SIG-M5 treated with dmso at 0.1 percent for 504 hours (cell line): Measurements from ENCODE around the gene FKBP1B.
"Not testable (repeated sequence)": the region's sequence is repeated elsewhere in the genome, so short reads cannot be mapped to it uniquely, and the experiment has no call there.

Experiments used
- DNase-seq: peaks from one replicate; lab custom pipeline; 2025; ENCODE audit not compliant: unreplicated experiment; lab: John Stamatoyannopoulos, UW

The FKBP1B gene

DNA sequence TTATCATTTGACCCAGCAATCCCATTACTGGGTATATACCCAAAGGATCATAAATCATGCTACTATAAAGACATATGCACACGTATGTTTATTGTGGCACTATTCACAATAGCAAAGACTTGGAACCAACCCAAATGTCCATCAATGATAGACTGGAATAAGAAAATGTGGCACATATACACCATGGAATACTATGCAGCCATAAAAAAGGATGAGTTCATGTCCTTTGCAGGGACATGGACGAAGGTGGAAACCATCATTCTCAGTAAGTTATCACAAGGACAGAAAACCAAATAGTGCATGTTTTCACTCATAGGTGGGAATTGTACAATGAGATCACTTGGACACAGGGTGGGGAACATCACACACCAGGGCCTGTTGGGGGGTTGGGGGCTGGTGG is 51.2 kb downstream of the FKBP1B start:
- not testable (repeated sequence) for DNase-seq

DNA sequence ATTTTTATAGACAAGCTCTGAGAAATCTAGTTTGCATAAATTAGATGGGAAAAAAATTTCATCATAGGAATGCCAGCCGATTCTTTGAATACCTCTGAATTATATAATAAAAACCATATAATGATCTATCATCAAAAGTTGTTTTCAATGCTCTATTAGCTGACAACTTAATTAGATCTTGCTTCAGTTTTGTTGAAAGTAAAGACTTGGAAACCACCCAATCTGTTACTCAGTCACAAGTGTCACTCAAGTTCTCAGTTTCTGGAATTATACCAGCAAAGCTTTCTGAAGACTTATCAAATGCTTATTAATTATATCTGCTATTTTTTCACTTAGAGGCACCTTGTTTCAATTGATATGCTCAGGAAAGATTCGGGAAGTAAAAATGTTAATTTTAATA is 52.5 kb downstream of the FKBP1B start:
- DNase-seq: no peak

DNA sequence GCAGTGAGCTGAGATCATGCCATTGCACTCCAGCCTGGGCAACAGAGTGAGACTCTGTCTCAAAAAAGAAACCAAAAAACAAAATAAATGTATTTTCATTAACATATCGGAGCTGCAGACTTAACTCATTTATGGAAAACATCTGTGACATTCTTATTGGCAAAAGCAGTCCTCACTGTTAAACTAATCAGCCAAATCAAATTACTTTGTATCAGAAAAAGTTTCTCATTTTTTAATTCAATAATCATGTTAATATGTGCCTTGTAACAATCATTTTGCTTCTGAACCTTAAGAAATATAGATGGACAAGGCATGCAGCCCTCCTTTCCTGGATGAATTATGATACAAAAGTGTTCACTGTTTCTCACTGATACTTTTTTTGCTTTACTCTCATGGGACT is 53.1 kb downstream of the FKBP1B start:
- DNase-seq: no peak

DNA sequence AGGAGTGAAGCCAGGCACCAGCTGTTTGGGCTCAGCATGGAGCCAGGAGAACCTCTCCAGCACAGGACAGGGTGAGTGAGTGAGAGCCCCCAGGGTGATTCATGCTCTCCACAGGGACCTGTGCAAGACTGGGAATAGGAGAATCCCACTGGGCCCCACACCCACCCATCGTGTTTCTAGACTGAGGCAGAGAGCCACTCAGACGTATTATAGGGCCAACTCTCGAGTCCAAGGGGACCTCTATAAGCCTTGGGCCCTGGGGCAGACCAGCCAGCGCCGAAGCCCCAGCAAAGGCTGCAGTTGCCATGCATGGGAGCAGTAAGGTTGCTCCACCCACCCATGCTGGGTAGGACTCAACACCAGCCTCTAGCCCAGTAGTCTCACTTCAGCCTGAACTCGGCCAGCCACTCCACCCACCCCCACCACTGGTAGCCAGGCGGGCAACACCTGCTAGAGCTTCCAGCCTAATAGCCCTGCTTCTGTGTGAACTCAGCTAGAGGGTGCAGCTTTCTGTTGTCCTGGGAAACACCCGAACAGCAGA is 54.6 kb downstream of the FKBP1B start:
- DNase-seq: no peak

DNA sequence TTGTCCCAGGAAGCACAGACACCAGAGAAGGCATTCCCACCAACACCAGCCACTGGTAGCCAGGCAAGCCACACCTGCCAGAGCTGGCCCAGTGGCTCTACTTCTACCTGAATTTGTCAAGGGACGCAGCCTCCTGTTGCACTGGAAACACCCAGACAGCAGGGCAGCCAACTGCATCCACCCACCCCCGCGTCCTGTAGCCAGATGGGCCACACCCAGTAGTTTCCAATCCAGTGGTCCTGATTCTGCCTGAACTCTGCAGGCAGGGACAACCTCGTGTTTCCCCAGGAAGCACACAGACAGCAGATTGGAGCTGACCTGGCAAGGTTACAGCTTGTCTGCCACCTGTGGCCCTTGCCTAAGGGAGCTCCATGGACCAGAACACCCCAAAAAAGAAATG is 55.4 kb downstream of the FKBP1B start:
- DNase-seq: no peak

DNA sequence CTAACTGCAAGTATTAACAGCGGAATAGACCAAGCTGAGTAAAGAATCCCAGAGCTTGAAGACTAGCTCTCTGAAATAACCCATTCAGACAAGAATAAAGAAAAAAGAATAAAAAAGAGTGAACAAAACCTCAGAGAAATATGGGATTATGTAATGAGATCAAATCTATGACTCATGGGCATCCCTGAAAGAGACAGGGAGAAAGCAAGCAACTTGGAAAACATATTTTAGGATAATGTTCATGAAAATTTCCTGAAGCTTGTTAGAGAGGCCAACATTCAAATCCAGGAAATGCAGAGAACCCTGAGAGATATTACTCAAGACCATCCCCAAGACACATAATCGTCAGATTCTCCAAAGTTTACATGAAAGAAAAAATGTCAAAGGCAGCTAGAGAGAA is 56.3 kb downstream of the FKBP1B start:
- DNase-seq: no peak

DNA sequence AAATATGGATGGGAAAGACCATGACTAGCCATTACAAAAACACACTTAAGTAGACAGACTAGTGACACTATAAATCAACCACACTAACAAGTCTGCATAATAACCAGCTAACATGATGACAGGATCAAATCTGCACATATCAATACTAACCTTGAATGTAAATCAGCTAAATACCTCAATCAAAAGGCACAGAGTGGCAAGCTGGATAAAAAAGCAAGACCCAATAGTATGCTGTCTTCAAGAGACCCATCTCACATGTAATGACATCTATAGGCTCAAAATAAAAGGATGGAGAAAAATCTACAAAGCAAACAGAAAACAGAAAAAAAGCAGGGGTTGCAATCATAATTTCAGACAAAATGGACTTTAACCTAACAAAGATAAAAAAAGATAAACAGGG is 57.2 kb downstream of the FKBP1B start:
- DNase-seq: no peak

DNA sequence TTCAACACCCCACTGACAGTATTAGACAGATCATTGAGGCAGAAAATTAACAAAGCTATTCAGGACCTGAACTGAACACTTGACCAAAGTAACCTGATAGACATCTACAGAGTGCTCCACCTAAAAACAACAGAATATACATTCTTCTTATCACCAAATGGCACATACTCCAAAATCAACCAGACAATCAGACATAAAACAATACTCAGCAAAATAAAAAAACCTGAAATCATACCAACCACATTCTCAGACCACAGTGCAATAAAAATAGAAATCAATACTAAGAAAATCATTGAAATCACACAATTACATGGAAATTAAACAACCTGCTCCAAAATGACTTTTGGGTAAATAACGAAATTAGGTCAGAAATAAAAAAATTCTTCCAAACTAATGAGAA is 57.8 kb downstream of the FKBP1B start:
- DNase-seq: no peak

DNA sequence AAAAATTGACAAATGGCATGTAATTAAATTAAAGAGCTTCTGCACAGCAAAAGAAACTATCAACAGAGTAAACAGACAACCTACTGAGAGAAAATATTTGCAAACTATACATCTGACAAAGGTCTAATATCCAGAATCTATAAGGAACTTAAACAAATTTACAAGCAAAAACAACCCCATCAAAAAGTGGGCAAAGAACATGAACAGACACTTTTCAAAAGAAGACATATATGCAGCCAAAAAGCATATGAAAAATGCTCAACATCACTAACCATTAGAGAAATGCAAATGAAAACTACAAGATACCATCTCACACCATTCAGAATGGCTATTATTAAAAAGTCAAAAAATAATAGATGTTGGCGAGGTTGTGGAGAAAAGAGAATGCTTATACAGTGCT is 59.9 kb downstream of the FKBP1B start:
- not testable (repeated sequence) for DNase-seq

DNA sequence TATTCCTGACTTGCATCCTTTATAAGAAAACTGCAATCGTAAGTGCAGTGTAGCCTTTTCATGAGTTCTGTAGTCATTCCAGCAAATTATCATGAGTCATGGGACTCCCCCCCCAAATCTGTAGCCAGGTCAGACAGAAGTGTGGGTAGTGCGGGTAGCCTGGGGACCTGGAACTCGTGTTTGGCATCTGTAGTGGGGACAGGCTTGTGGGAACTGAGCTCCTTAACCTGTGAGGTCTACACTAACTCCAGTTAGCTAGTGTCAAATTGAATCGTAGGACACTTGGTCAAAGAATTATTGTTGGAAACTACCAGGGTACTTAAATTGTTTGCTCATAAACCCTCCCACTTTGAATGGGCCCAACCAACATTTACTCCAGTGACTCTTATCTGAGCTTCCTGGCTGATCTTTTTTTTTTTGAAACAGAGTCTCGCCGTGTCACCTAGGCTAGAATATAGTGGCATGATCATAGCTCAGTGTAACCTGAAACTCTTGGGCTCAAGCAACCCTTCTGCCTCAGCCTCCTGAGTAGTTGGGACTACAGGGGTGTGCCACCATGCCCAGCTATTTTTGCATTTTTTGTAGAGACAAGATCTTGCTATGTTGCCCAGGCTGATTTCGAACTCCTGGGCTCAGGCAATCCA is 61.2 kb downstream of the FKBP1B start:
- DNase-seq: no peak

DNA sequence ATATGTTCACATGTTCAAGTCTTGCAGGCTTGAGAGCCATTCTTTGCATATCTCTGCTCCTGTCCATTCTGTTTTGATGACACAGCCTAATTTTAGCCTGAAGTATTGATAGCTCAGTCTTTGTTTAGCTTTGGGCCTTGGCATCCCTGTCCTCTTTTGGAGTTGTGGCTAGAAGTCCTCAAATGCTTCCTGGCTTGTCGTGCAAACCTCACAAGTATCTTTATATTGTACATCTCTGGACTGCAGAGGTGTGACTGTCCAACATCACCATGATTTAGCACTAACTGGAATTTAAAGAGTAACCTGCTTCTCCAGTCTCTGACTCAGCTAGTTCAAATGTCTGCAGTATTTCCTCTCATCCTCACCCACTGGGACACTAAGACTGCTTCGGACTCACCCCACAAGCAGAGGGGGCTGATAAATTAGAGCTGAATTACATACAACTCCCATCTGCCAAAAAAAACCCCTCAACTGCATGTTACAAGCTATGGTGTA is 61.9 kb downstream of the FKBP1B start:
- DNase-seq: no peak
